ENCODE data around the gene ECHDC3.

Gene ECHDC3

DNA sequence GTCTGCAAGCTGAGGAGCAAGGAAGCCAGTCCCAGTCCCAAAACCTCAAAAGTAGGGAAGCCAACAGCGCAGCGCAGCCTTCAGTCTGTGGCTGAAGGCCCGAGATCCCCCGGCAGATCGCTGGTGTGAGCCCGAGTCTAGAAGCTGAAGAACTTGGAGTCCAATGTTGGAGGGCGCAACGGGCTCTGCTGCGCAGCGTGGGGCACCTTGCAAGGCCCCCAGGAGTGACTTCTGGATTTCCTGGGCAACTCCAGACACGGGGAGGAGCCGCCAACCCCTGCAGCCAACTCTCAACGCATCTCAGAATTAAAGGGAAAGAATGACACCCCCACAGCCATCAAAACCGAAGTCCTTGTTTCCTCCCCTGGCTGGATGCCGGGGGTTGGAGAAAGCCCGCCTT lies 62.2 kb downstream of the ECHDC3 start:
- Histone ChIP-seq H3K27me3 (replicated peaks in 2 of 5; ENCODE audit: control insufficient read depth in 4 of 5, insufficient read depth in 5 of 5, low read length in 4 of 5) (no peaks in the 10 kb centered on the region), H3K9me3 (ENCODE audit: control extremely low read depth in 1 of 5, control insufficient read depth in 4 of 5, insufficient read depth in 2 of 5, low read depth in 1 of 5, low read length in 4 of 5) (no peaks in the 10 kb centered on the region), H3K36me3 (ENCODE audit: control insufficient read depth in 4 of 4, insufficient read depth in 4 of 4, low read length in 3 of 4) (no peaks in the 10 kb centered on the region), H3K4me3 (ENCODE audit: control insufficient read depth in 1 of 7, extremely low read depth in 1 of 7, insufficient read depth in 4 of 7, low read depth in 2 of 7, low read length in 6 of 7) (no peak overlapping the region), H3K4me1 (ENCODE audit: control extremely low read depth in 1 of 4, control insufficient read depth in 4 of 4, insufficient read depth in 4 of 4, low read length in 3 of 4) (peaks cover 0 to 6% (median 4%) of the 10 kb centered on the region in 4 experiments), H3K27ac (ENCODE audit: insufficient read depth in 1 of 2, low read depth in 1 of 2, low read length in 2 of 2, poor library complexity in 1 of 2, severe bottlenecking in 2 of 2) (no peak overlapping the region)
- DNase-seq: no peak
- CTCF ChIA-PET: interaction anchor here (1.6 to 6.8 kb wide), 3 partner anchors 10 to 15 kb away, joined by 6 to 49 read pairs (median 22); partner anchors contain the start of gene PROSER2
- POLR2A ChIA-PET: no interaction called here
- WGBS (ENCODE audit: insufficient coverage): 93% methylated on average over 16 of the region's 16 CpGs

DNA sequence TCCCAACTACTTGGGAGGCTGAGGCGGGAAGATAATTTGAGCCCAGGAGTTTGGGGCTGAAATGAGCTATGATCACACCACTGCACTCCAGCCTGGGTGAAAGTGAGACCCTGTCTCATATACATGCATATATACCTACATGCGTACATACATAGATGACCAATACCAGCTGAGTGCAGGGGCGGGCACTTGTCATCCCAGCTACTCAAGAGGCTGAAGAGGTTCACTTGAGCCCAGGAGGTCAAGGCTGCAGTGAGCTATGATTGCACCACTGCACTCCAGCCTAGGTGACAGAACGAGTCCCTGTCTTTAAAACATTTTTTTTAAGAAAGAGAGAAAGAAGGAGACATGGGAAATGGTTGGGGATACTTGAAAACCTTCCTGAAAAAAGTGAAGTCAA lies 63.6 kb downstream of the ECHDC3 start:
- Histone ChIP-seq H3K27ac (ENCODE audit: insufficient read depth in 1 of 2, low read depth in 1 of 2, low read length in 2 of 2, poor library complexity in 1 of 2, severe bottlenecking in 2 of 2) (no peak overlapping the region), H3K9me3 (ENCODE audit: control extremely low read depth in 1 of 5, control insufficient read depth in 4 of 5, insufficient read depth in 2 of 5, low read depth in 1 of 5, low read length in 4 of 5) (no peaks in the 10 kb centered on the region), H3K27me3 (replicated peaks in 2 of 5; ENCODE audit: control insufficient read depth in 4 of 5, insufficient read depth in 5 of 5, low read length in 4 of 5) (no peaks in the 10 kb centered on the region), H3K4me3 (ENCODE audit: control insufficient read depth in 1 of 7, extremely low read depth in 1 of 7, insufficient read depth in 4 of 7, low read depth in 2 of 7, low read length in 6 of 7) (no peak overlapping the region), H3K4me1 (ENCODE audit: control extremely low read depth in 1 of 4, control insufficient read depth in 4 of 4, insufficient read depth in 4 of 4, low read length in 3 of 4) (no peaks in the 10 kb centered on the region), H3K36me3 (ENCODE audit: control insufficient read depth in 4 of 4, insufficient read depth in 4 of 4, low read length in 3 of 4) (no peaks in the 10 kb centered on the region)
- DNase-seq: no peak
- CTCF ChIA-PET: interaction anchor here (1.0 kb wide), 1 partner anchor 23 kb away, joined by 3 read pairs; no protein-coding TSS in a partner anchor
- WGBS (ENCODE audit: insufficient coverage): no CpG with 5 or more reads among the region's 4 CpGs
- POLR2A ChIA-PET: no interaction called here

DNA sequence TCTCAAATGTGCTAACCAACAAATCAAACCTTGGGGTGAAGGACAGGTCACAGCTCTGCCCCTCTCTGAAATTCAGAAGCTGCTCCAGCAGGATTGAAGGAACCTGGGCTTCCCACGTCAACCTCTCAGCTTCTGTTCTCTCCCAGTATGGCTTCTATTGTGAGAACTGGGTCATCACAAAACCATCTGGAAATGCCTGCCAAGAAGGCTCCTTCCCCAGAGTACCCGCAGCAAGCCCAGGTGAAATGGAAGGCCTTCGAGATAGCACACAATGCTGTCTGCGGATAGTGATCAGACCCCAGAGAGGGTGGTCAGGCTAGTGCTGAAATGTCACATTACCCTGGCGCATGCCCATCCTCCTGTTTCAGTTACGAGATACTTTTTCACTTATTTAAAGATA lies 64.5 kb downstream of the ECHDC3 start:
- CTCF ChIA-PET: no interaction called here
- H3K4me3 ChIP-seq (ENCODE audit: control insufficient read depth in 1 of 7, extremely low read depth in 1 of 7, insufficient read depth in 4 of 7, low read depth in 2 of 7, low read length in 6 of 7): no peak overlapping the region

DNA sequence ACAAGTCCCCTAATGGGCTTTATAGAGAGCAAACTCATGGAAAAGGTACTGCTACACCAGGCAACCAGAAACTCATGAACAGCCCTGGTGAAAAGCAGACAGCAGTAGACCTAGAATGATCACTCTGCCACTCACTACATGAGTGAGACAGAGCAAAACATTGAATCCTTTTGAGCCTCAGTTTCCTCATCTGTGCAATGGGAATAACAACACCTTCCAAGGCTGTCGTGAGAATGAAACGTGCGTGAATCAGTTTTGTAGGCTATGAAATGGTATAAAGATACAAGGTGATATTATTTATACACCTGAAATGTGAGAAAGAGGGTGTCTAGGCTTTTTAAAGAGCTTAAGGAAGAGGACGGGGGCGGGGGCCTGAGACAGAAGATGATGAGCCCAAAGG lies 66.6 kb downstream of the ECHDC3 start:
- POLR2A ChIA-PET: no interaction called here
- peaks cover 0 to 4% (median 4%) of the 10 kb centered on the region in 4 experiments for H3K4me1 ChIP-seq (ENCODE audit: control extremely low read depth in 1 of 4, control insufficient read depth in 4 of 4, insufficient read depth in 4 of 4, low read length in 3 of 4)
- 100% methylated on average over 4 of the region's 5 CpGs for WGBS (ENCODE audit: insufficient coverage)
- H3K27me3 ChIP-seq (replicated peaks in 2 of 5; ENCODE audit: control insufficient read depth in 4 of 5, insufficient read depth in 5 of 5, low read length in 4 of 5): no peaks in the 10 kb centered on the region
- DNase-seq: no peak
- no peak overlapping the region for H3K27ac ChIP-seq (ENCODE audit: insufficient read depth in 1 of 2, low read depth in 1 of 2, low read length in 2 of 2, poor library complexity in 1 of 2, severe bottlenecking in 2 of 2)
- no peaks in the 10 kb centered on the region for H3K9me3 ChIP-seq (ENCODE audit: control extremely low read depth in 1 of 5, control insufficient read depth in 4 of 5, insufficient read depth in 2 of 5, low read depth in 1 of 5, low read length in 4 of 5)
- no peaks in the 10 kb centered on the region for H3K36me3 ChIP-seq (ENCODE audit: control insufficient read depth in 4 of 4, insufficient read depth in 4 of 4, low read length in 3 of 4)
- no peak overlapping the region for H3K4me3 ChIP-seq (ENCODE audit: control insufficient read depth in 1 of 7, extremely low read depth in 1 of 7, insufficient read depth in 4 of 7, low read depth in 2 of 7, low read length in 6 of 7)
- CTCF ChIA-PET: interaction anchor here (1.2 to 3.1 kb wide), 2 partner anchors 12 kb away, joined by 4 to 15 read pairs; no protein-coding TSS in a partner anchor

More for the DNA sequence above, 64.5 kb downstream of the ECHDC3 start:
- Histone ChIP-seq H3K27ac (ENCODE audit: insufficient read depth in 1 of 2, low read depth in 1 of 2, low read length in 2 of 2, poor library complexity in 1 of 2, severe bottlenecking in 2 of 2) (no peak overlapping the region), H3K4me1 (ENCODE audit: control extremely low read depth in 1 of 4, control insufficient read depth in 4 of 4, insufficient read depth in 4 of 4, low read length in 3 of 4) (no peaks in the 10 kb centered on the region), H3K36me3 (ENCODE audit: control insufficient read depth in 4 of 4, insufficient read depth in 4 of 4, low read length in 3 of 4) (no peaks in the 10 kb centered on the region), H3K9me3 (ENCODE audit: control extremely low read depth in 1 of 5, control insufficient read depth in 4 of 5, insufficient read depth in 2 of 5, low read depth in 1 of 5, low read length in 4 of 5) (no peaks in the 10 kb centered on the region), H3K27me3 (replicated peaks in 2 of 5; ENCODE audit: control insufficient read depth in 4 of 5, insufficient read depth in 5 of 5, low read length in 4 of 5) (no peaks in the 10 kb centered on the region)
- POLR2A ChIA-PET: no interaction called here
- 97% methylated on average over 4 of the region's 6 CpGs for WGBS (ENCODE audit: insufficient coverage)
- DNase-seq: no peak

DNA sequence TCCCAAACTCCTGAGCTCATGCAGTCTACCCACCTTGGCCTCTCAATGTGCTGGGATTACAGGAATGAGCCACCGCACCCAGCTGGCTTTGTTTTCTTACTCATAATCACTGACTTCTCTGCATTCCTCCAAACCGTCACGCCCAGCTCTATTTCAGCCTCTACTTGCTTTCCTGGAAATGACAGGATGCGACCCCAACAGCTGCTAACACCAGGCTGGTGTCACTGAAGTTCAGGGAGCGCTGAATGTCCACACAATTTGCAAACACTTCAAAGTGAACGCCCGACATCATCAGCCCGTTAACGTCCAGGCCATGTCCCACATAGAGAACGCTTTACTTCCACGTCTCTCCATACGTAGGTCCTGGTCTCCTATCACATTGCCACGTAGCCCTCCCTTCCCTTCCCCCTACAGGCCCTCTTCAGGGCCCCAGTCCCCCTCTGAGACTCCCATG lies 68.2 kb downstream of the ECHDC3 start:
- H3K27ac ChIP-seq (ENCODE audit: insufficient read depth in 1 of 2, low read depth in 1 of 2, low read length in 2 of 2, poor library complexity in 1 of 2, severe bottlenecking in 2 of 2): no peak overlapping the region
- no peak overlapping the region for H3K4me3 ChIP-seq (ENCODE audit: control insufficient read depth in 1 of 7, extremely low read depth in 1 of 7, insufficient read depth in 4 of 7, low read depth in 2 of 7, low read length in 6 of 7)
- ChIA-PET CTCF (interaction anchor here (3.1 to 4.3 kb wide), 2 partner anchors 10 to 17 kb away, joined by 15 to 18 read pairs; no protein-coding TSS in a partner anchor), POLR2A (no interaction called here)
- H3K36me3 ChIP-seq (ENCODE audit: control insufficient read depth in 4 of 4, insufficient read depth in 4 of 4, low read length in 3 of 4): no peaks in the 10 kb centered on the region
- peaks cover 0 to 12% (median 11%) of the 10 kb centered on the region in 4 experiments for H3K4me1 ChIP-seq (ENCODE audit: control extremely low read depth in 1 of 4, control insufficient read depth in 4 of 4, insufficient read depth in 4 of 4, low read length in 3 of 4)
- DNase-seq: no peak
- 97% methylated on average over 13 of the region's 13 CpGs for WGBS (ENCODE audit: insufficient coverage)
- H3K9me3 ChIP-seq (ENCODE audit: control extremely low read depth in 1 of 5, control insufficient read depth in 4 of 5, insufficient read depth in 2 of 5, low read depth in 1 of 5, low read length in 4 of 5): no peaks in the 10 kb centered on the region
- H3K27me3 ChIP-seq (replicated peaks in 2 of 5; ENCODE audit: control insufficient read depth in 4 of 5, insufficient read depth in 5 of 5, low read length in 4 of 5): no peaks in the 10 kb centered on the region

DNA sequence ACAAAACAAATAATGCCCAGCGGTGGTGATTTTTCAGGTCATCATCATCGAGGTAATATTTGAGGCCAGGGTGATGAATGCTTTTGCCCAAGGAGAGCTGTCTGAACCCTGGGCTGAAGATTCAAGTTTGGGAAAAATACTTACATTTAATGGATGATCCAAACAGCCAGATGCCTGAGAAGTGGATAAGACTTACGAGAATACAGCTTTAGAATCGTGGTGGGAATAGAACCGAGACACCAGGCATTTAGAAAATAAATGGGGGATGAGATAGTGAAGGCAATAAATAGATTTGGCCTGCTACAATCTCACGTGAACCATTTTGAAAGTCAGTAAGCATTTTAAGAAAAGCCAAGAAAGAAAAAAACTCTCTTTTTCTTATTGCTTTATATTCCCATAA lies 68.8 kb downstream of the ECHDC3 start:
- Histone ChIP-seq H3K4me1 (ENCODE audit: control extremely low read depth in 1 of 4, control insufficient read depth in 4 of 4, insufficient read depth in 4 of 4, low read length in 3 of 4) (peaks cover 0 to 12% (median 11%) of the 10 kb centered on the region in 4 experiments), H3K27ac (ENCODE audit: insufficient read depth in 1 of 2, low read depth in 1 of 2, low read length in 2 of 2, poor library complexity in 1 of 2, severe bottlenecking in 2 of 2) (no peak overlapping the region), H3K36me3 (ENCODE audit: control insufficient read depth in 4 of 4, insufficient read depth in 4 of 4, low read length in 3 of 4) (no peaks in the 10 kb centered on the region), H3K27me3 (replicated peaks in 2 of 5; ENCODE audit: control insufficient read depth in 4 of 5, insufficient read depth in 5 of 5, low read length in 4 of 5) (no peaks in the 10 kb centered on the region), H3K4me3 (ENCODE audit: control insufficient read depth in 1 of 7, extremely low read depth in 1 of 7, insufficient read depth in 4 of 7, low read depth in 2 of 7, low read length in 6 of 7) (no peak overlapping the region), H3K9me3 (ENCODE audit: control extremely low read depth in 1 of 5, control insufficient read depth in 4 of 5, insufficient read depth in 2 of 5, low read depth in 1 of 5, low read length in 4 of 5) (no peaks in the 10 kb centered on the region)
- 100% methylated on average over 4 of the region's 6 CpGs for WGBS (ENCODE audit: insufficient coverage)
- DNase-seq: no peak
- ChIA-PET CTCF (interaction anchor here (3.1 to 4.3 kb wide), 2 partner anchors 9 to 17 kb away, joined by 15 to 18 read pairs; no protein-coding TSS in a partner anchor), POLR2A (interaction anchor here (0.8 kb wide), 1 partner anchor 716 kb away, joined by 4 read pairs; no protein-coding TSS in a partner anchor)

DNA sequence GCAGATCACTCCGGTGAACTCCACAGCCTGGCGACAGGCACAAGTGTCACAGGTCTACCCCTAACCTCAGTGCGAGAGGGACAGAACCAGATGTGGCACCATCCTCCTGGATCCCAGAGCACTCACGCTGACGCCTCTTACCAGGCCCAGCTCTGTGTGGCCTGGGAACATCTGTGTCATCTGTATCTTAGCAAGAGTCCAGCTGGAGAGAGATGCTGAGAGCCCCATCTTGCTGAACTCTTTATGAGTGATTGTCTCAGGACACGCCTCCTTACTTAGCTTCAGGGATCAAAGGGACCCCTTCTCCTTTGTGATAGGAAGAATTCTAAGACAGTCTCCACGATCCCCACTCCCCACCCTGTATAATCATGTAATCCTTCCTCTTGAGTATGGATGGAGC lies 71.0 kb downstream of the ECHDC3 start:
- Histone ChIP-seq H3K4me3 (ENCODE audit: control insufficient read depth in 1 of 7, extremely low read depth in 1 of 7, insufficient read depth in 4 of 7, low read depth in 2 of 7, low read length in 6 of 7) (no peak overlapping the region), H3K36me3 (ENCODE audit: control insufficient read depth in 4 of 4, insufficient read depth in 4 of 4, low read length in 3 of 4) (no peaks in the 10 kb centered on the region), H3K9me3 (ENCODE audit: control extremely low read depth in 1 of 5, control insufficient read depth in 4 of 5, insufficient read depth in 2 of 5, low read depth in 1 of 5, low read length in 4 of 5) (no peaks in the 10 kb centered on the region), H3K27ac (ENCODE audit: insufficient read depth in 1 of 2, low read depth in 1 of 2, low read length in 2 of 2, poor library complexity in 1 of 2, severe bottlenecking in 2 of 2) (no peak overlapping the region), H3K4me1 (ENCODE audit: control extremely low read depth in 1 of 4, control insufficient read depth in 4 of 4, insufficient read depth in 4 of 4, low read length in 3 of 4) (peaks cover 0 to 12% (median 11%) of the 10 kb centered on the region in 4 experiments), H3K27me3 (replicated peaks in 2 of 5; ENCODE audit: control insufficient read depth in 4 of 5, insufficient read depth in 5 of 5, low read length in 4 of 5) (no peaks in the 10 kb centered on the region)
- CTCF ChIA-PET: interaction anchor here (1.0 to 4.3 kb wide), 9 partner anchors 9 to 55 kb away, joined by 3 to 22 read pairs (median 5); no protein-coding TSS in a partner anchor
- POLR2A ChIA-PET: interaction anchor here (0.7 kb wide), 1 partner anchor 118 kb away, joined by 3 read pairs; no protein-coding TSS in a partner anchor
- 98% methylated on average over 6 of the region's 7 CpGs for WGBS (ENCODE audit: insufficient coverage)
- DNase-seq: no peak

Measured in common myeloid progenitor, CD34-positive (primary cell).